Spleen (tissue), 11 donors: ENCODE results near the gene BIRC6. TPM values are rescaled to one million over a fixed set of nuclear protein-coding genes. Genes with fewer than 3 reads are reported as not detected.

Experiments used
- DNase-seq: peaks from one replicate; pipeline ENCODE4 v3.0.0-alpha.2; 2020
- H3K27ac ChIP-seq, 8 donors: fragments of 200-600 bp; sonication (generic) in 7 of 8; 1 replicate in 4 of 8; 2 replicates in 4 of 8; pipeline versions ENCODE4 v1.5.0 to v1.8.0; 2016 to 2021; ENCODE audit warnings: inconsistent platforms in 4 of 8, mild to moderate bottlenecking in 4 of 8, moderate library complexity in 1 of 8
- H3K27me3 ChIP-seq, 7 donors: fragments of 200-600 bp; sonication (generic) in 6 of 7; replicated peaks in 1 of 7; 1 replicate in 4 of 7; 2 replicates in 3 of 7; pipeline versions ENCODE4 v1.5.0 to v1.8.0; 2016 to 2021; ENCODE audit warnings: inconsistent platforms in 3 of 7, mild to moderate bottlenecking in 1 of 7
- H3K36me3 ChIP-seq, 6 donors: fragments of 200-600 bp; sonication (generic) in 5 of 6; 1 replicate in 4 of 6; 2 replicates in 2 of 6; pipeline versions ENCODE4 v1.5.0 to v1.8.0; 2016 to 2021; ENCODE audit warnings: inconsistent platforms in 2 of 6
- H3K4me1 ChIP-seq, 6 donors: fragments of 200-600 bp; sonication (generic) in 5 of 6; 1 replicate in 3 of 6; 2 replicates in 3 of 6; pipeline versions ENCODE4 v1.5.0 to v1.8.0; 2016 to 2021; ENCODE audit warnings: inconsistent platforms in 3 of 6
- H3K4me3 ChIP-seq, 8 donors: fragments of 200-600 bp; sonication (generic) in 7 of 8; 1 replicate in 4 of 8; 2 replicates in 4 of 8; pipeline versions ENCODE4 v1.5.0 to v1.8.0; 2016 to 2021; ENCODE audit warnings: inconsistent platforms in 4 of 8, mild to moderate bottlenecking in 4 of 8, moderate library complexity in 2 of 8
- H3K9me3 ChIP-seq, 8 donors: fragments of 200-600 bp; sonication (generic) in 7 of 8; 1 replicate in 4 of 8; 2 replicates in 4 of 8; pipeline versions ENCODE4 v1.5.0 to v1.8.0; 2016 to 2021; ENCODE audit warnings: inconsistent platforms in 4 of 8
- CTCF ChIP-seq, 11 experiments: fragments of 200-600 bp in 7 of 11; fragments of 450-650 bp in 4 of 11; sonication (generic) in 4 of 11; IDR thresholded peaks in 8 of 11; conservative IDR thresholded peaks in 3 of 11; 1 replicate in 7 of 11; 2 replicates in 4 of 11; pipeline versions ENCODE4 v1.4.0 to v1.8.0; 2016 to 2021; ENCODE audit warnings: antibody characterized with exemption in 11 of 11, inconsistent platforms in 4 of 11, mild to moderate bottlenecking in 1 of 11
- POLR2A ChIP-seq, 3 donors: fragments of 450-650 bp; IDR thresholded peaks; one replicate each; pipeline ENCODE4 v1.5.1; 2017; ENCODE audit warnings: antibody characterized with exemption in 3 of 3, mild to moderate bottlenecking in 1 of 3
- POLR2AphosphoS5 ChIP-seq, 3 donors: sonication (generic); formaldehyde crosslinking; IDR thresholded peaks; one replicate each; pipeline ENCODE4 v1.5.1; 2017; ENCODE audit warnings: antibody characterized with exemption in 3 of 3
- WGBS, 5 donors: extraction: QIAGEN DNeasy Blood & Tissue Kit in 3 of 5; methylation state at CpG; one replicate each; pipeline versions ENCODE4 v1.1.5 to v1.1.7; 2013 to 2018; 5-methylcytosine and 5-hydroxymethylcytosine counted together
- intact Hi-C: fragments of 100-400 bp; cut with DNase I; formaldehyde crosslinking; loops from one replicate; pipeline ENCODE4 v1.15.0; 2023; ENCODE audit warnings: low total_unique reads
- polyA plus RNA-seq, 3 donors: library from polyadenylated mRNA; stranded (reverse); fragments of 200-250 nt; gene quantifications; one replicate each; pipeline ENCODE4 v1.2.1, GENCODE V29; 2013
- total RNA-seq, 7 donors: library from RNA; depleted of rRNA in 3 of 7; stranded (reverse); fragments of >200 nt in 3 of 7; fragmentation: NEBNext Ultra II Directional in 4 of 7; extraction: Animal tissue kit (Norgen Biotek cat#: 25700) in 4 of 7; gene quantifications; one replicate each; pipeline versions ENCODE4 v1.1.0 to v1.2.1, GENCODE V29; 2016 to 2021
- donor health status: healthy with polysubstance abuse.
- donor health status: DM: no; HTN: no; CAD: no; lungs with moderate emphysema.
- donor health status: DM: no; HTN: no; CAD: no.
- donor health status: Bipolar disorder and iron deficiency.
- donor health status: healthy.
- donor health status: DM: no; HTN: no; CAD: no.
- donor health status: DM: yes; HTN: yes; CAD: no.

BIRC6 gene
- total and polyA plus RNA-seq, 10 donors, result 17.8 to 226 (median 155) TPM

DNA sequence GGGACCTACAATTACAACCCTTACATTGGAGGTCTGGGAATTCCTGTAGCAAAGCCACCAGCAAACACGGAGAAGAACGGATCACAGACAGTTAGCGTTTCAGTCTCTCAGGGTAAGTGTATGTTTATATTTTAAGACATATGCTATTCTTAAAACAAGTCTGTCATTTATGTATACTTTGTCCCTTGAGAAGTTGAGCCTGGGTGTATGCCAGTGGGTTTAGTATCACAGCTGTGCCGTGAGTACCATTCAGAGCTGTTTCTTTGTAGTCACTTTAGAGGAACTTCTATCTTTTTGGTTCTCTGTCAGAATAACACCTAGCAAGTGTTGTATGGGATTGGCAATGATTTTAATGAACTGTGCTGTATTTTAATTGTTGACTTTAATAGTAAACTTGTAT lies 125.6 kb downstream of the BIRC6 start:
- no peaks in the 10 kb centered on the region for H3K9me3 ChIP-seq

GRCh38 chr2:32484937-32485336 lies 128.1 kb downstream of the BIRC6 start:
- TF ChIP-seq POLR2AphosphoS5 (IDR thresholded peaks at IDR 0.05), result no peak
- TF ChIP-seq CTCF (IDR thresholded peaks at IDR 0.05 in 8 of 11, conservative IDR thresholded peaks at IDR 0.05 in 3 of 11), result no peak
- TF ChIP-seq POLR2A (IDR thresholded peaks at IDR 0.05), result no peak
- peaks cover 0 to 100% (median 85%) of the 10 kb centered on the region in 6 donors for H3K36me3 ChIP-seq
- no peaks in the 10 kb centered on the region for H3K27me3 ChIP-seq
- H3K4me1 ChIP-seq, result peaks cover 0 to 12% (median 0%) of the 10 kb centered on the region in 6 donors
- H3K27ac ChIP-seq, result peak overlapping the region in 3 of 8 donors; percentile 22 to 56 (median 36)
- 32 to 63% (median 47%) methylated on average over 4 of the region's 4 CpGs for WGBS, 5 donors
- no peak overlapping the region for H3K4me3 ChIP-seq
- intact Hi-C loops, result no loop called here
- no peaks in the 10 kb centered on the region for H3K9me3 ChIP-seq
- DNase-seq, result no peak

More for the DNA sequence above, 125.6 kb downstream of the BIRC6 start:
- Histone ChIP-seq H3K4me1 (peaks cover 0 to 12% (median 0%) of the 10 kb centered on the region in 6 donors), H3K27me3 (no peaks in the 10 kb centered on the region), H3K36me3 (peaks cover 0 to 100% (median 90%) of the 10 kb centered on the region in 6 donors), H3K4me3 (no peak overlapping the region), H3K27ac (no peak overlapping the region)
- 95 to 98% (median 96%) methylated on average over 4 of the region's 4 CpGs for WGBS, 5 donors
- intact Hi-C loops, result no loop called here
- TF ChIP-seq CTCF (IDR thresholded peaks at IDR 0.05 in 8 of 11, conservative IDR thresholded peaks at IDR 0.05 in 3 of 11), result no peak
- no peak for TF ChIP-seq POLR2AphosphoS5 (IDR thresholded peaks at IDR 0.05)
- TF ChIP-seq POLR2A (IDR thresholded peaks at IDR 0.05), result no peak
- no peak for DNase-seq

- no peaks in the 10 kb centered on the region for H3K27me3 ChIP-seq
- H3K27ac ChIP-seq, result peak overlapping the region in 2 of 8 donors; percentile 36 to 56
- no peak overlapping the region for H3K4me3 ChIP-seq
- no peaks in the 10 kb centered on the region for H3K9me3 ChIP-seq
- 92 to 97% (median 95%) methylated on average over 3 of the region's 3 CpGs for WGBS, 5 donors
- DNase-seq, result no peak
- intact Hi-C loops, result no loop called here
- TF ChIP-seq CTCF (IDR thresholded peaks at IDR 0.05 in 8 of 11, conservative IDR thresholded peaks at IDR 0.05 in 3 of 11) (no peak), POLR2A (IDR thresholded peaks at IDR 0.05) (no peak), POLR2AphosphoS5 (IDR thresholded peaks at IDR 0.05) (no peak)
- H3K4me1 ChIP-seq, result peaks cover 0 to 12% (median 0%) of the 10 kb centered on the region in 6 donors
- peaks cover 0 to 100% (median 86%) of the 10 kb centered on the region in 6 donors for H3K36me3 ChIP-seq
Measured at GRCh38 chr2:32485399-32485798, 128.6 kb downstream of the BIRC6 start.

DNA sequence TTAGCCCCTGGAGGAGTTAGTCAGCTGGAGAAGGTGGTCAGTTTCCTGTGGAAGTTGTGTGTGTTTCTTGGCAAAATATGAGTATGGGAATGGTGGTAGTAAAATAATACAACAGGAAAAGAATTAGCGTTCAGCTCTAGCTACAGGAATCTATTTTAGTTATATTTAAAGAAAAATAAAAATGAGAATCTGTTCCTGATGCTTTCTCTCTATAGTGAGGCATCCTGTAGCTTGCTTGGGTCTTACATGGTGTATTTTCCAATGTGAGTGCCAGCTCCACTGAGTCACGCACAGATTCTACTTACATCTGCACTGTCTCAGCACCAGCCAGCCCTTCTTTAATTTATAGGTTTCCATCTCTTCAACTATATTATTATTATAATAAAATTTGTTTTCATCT lies 132.2 kb downstream of the BIRC6 start:
- WGBS, 5 donors, result 92 to 99% (median 96%) methylated on average over 2 of the region's 2 CpGs
- intact Hi-C loops, result no loop called here
- TF ChIP-seq POLR2A (IDR thresholded peaks at IDR 0.05), result no peak
- DNase-seq, result no peak
- no peak overlapping the region for H3K4me3 ChIP-seq
- no peaks in the 10 kb centered on the region for H3K9me3 ChIP-seq
- H3K27ac ChIP-seq, result no peak overlapping the region
- H3K4me1 ChIP-seq, result peaks cover 0 to 12% (median 0%) of the 10 kb centered on the region in 6 donors
- no peaks in the 10 kb centered on the region for H3K27me3 ChIP-seq
- peaks cover 0 to 99% (median 65%) of the 10 kb centered on the region in 6 donors for H3K36me3 ChIP-seq
